ENCODE results near the gene SULF2.
A peak's percentile ranks its signal among the peaks of the same experiment; 100 is the strongest.

The SULF2 gene

DNA sequence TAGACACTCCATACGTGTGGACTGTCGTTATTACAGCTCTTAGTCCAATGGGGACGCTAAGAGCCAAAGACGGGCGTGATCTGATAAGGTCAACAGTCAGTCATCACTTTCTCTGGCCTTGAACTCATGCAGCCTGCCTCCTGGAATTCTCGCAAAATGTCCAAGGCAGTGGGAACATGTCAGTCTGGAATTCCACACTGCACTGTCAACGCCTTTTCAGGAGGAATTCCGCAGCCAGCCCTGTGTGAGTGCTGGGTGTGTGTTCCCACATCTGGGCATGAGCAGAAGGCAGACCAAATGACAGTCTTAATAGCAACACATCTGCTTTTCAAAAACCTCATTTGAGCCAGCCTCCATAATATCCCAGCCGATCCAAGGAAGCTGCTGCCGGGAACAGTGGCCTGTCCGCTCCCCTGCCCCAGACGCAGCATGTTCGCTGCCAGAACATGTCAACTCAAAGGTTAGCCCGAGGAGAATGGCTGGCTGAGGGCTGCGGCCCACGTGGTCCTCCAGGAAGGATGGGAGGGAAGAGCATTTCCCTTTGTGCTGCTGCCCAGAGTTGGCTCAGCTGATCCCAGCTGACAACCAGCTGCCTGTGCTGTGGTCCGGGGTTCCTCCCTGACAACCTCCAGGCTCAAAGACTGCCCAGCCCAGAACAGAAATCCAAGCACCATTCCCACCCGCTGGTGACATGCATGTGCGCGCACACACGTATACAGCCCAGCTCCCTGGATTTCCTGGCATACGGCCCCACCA is 103.1 kb downstream of the SULF2 start:
- DNase-seq, result no peak

DNA sequence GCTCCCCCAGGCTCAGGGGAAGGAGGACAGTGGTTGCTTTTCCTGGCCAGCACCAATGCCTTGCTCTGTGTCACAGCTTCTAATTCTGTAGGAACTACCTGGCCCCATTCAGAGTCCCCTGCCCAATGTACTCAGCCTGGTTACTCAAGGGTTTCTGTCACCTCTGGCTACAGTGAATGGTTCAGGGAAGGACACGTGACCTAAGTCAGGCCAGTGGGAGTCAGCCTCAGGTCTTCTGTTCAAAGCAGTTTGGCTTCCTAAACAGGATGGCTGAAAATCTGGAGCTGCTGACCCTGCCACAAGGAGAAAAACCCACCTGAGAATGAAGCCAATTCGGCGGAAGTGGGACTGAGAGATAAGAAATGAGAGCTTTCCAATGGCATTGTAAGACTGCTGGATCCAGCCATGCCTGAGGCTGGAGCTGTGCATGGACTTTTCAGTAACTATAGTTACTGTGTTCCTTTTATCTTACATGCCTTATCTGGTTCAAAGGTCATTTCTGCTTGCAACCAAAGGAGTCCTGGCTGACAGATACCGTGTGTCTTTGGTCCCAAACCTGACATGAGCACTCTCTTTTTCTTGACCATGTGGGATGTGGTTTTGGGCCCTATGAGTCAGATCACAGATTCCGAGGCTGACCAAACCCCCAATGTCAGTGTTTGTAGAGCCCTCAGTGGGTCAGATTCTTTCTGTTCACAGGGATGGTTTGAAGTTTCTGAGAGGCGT is 104.3 kb downstream of the SULF2 start:
- DNase-seq, result no peak

DNA sequence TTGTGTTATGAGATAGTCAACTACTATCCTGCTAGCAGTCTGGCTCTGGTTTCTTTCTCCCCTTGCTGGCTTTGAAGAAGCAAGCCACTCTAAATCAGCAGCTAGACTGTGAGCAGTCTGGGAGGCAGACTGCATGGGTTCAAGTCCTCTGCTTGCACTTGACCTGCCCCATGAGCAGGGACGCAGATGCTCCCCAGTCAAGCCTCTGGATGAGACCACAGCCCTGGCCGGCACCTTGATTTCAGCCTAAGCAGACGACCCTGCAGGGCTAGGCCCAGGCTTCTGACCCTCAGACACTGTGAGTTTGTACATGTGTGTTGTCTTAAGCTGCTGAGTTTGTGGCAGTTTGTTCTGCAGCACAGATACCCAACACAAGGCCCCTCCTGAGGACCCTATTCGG is 105.8 kb downstream of the SULF2 start:
- no peak for DNase-seq

DNA sequence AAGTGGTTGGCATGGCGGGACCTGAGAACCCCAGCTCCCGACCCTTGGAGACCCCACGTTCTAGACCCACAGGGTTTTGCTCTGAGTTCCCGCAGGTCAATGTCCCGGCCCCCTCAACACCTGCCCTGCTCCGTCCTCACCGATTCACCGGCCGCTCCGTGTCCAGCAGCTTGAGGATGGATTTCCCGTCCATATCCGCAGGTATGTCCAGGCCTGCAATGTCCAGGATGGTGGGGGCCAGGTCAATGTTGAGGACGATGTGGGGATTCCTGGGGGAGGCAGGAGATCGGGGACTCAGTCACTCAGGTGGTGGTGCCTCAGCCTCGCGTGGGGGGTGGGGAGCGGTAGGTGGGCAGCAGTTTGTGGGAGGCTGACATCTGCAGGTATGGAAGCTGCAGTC is 106.7 kb downstream of the SULF2 start:
- no peak for DNase-seq

DNA sequence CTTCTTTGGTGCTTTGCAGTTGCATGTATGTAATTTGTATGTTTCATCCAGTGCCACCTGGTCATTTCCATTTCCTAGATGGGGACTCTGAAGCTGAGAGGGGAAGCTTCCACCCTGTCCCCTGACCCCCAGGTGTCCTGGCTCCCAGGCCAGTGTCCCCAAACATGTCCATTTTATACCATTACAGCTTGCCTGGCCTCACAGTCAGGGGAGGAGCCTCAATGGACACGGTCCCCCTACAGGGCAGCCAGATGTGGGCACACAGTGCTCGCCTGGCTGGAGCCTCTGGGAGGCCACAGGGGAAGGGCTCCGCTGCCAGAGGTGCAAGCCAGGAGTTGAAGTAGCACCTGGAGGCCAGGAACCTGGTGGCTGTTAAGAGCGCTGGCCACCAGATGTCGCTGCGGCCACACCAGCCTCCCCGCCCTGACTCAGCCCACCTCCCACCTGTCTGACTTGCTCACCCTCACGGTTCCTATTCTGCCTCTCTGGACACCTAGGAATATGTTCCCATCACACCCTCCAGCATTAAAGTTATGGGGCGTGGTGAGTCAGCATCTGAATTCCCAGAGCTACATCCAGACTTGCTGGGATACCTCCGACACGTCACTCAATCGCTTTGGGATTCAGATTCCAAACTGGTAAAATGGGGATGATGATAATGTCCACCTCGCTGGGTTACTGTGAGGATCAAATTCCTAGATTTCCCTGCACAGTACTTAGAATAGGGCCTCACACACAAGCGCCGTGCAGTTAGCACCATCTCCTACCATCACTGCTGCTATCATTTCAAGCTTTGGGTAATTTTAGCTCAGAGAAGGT is 107.4 kb downstream of the SULF2 start:
- peak; percentile 71 to 75 for DNase-seq

DNA sequence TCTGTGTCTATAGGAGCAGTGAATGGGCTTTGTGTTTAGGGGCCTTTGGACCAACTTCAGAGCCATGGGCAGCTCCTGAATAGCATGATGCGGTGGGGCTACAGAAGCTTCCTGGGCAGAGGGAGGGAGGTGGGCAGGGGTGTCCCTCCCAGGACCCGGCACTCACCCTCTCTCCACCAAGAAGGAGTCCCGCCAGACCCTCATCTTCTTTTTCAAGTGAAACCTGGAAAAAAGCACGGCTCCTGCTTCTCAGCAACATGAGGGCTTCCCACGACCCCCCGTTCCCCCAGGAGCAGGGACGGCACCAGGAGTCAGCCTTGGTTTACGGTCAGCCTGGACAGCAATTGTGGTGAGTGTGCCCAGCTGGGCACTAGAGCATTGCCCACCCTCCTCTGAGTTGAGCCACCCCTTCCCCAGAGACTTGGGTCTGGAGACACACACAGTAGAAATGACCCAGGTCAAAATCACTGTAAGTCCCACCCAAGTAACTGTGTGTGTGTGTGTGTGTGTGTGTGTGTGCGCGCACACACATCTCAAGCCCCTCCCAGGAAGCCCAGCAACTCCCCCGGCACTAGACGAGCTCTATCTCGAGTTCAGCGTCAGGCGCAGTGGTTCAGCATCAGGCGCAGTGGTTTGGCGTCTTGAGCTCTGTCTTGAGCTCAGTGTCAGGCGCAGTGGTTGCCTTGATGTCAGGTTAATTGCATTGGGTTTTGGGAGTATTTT is 108.2 kb downstream of the SULF2 start:
- DNase-seq, result no peak

DNA sequence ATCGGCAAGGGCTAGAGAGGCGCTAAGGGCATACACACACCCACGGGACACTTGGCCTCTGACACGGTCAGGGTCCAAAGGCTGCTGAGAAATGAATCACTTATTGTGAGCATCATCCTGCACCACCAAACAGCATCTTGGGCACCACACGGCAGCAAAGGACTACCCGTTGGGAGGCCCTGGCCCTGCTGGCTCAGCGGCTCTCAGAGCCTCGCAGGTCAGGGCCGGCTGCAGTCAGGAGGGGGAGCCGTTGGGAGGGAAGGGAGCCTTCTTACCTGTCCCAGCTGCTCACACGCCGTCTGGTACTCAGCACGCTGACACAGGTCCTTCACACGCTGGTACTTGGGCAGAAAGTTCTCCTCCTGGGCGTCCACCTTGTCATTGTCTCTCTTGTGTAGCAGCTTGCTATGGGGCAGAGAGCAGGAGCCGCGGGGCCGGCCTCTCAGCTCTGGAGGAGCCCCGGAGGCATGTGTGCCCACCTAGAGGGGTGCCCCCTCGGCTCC is 109.0 kb downstream of the SULF2 start:
- DNase-seq, result no peak

DNA sequence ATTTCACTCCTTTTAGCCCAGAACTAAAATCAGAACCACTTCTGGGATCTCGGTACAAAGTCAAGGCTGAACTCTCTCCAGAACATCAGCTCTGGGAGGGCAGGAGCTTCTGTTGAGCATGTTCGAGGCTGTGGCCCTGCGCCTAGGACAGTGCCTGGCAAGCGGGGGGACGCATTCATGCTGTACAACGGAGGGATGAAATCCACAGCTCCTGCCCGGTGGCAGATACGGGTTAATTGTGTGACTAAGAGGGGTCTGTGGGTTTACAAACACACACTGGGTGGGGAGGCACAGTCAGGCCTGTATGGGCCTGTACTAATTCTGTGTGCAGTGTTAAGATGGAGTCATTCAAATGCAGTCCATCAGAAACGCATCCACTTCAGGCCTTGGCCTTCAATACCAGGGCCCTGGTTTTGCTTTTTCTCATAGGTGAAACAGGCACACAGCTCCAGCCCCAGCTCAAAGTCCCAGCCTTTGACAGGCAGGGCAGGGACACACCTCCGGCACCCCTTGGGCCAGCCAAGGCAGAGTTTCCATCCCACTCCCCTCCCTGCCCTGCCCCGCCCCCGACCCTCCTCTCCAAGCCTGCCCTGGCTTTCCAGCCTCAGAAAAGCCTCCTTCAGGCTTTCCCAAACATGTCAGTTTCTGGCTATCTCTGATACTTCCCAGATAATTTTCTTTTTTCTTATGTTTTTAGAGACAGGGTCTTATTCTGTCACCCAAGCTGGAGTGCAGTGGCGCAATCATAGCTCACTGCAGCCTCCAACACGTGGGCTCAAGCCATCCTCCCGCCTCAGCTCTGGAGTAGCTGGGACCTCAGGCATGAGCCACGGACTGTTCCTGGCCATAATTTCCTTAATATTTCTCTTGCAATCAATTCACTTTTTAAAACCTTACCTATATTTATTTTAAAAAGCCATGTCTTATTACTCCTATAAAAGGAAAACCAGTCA is 109.8 kb downstream of the SULF2 start:
- no peak for DNase-seq

DNA sequence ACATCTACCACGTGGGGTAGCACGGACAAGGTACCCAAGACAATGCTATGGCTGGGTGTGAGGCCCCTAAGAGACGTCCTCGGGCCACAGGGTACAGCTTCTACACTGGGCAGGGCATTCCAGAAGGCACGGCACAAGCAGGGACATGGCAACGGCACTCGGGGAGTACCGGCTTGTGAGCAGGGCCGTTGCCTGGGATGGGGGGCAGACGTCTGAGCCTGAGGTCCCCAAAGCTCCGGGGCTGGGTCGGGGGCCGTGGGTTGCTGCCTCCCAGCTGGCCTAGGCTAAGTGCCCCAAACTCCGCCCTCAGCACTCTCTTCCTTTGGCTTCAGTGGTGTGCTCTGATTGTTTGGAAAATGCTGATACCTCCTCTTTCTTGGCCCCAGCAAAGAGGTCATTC is 110.6 kb downstream of the SULF2 start:
- DNase-seq, result no peak

DNA sequence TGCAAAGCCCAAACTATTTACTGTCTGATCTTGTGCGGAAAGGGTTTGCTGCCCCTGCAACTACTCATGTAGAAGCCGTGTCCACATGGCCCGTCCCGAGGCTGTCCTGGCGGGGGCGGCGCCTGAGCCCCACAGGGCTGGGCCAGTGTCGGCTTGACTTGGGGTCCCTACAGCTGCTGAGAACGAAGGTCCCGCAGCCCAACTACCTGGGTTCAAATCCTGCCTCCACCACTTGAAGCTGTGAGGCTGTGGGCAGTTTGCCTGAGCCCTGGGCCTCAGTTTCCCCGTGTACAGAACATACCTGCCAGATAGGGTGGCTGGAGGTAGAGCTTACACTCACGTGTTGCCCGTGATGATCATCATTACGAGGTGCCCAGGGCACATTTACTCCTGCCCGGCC is 111.1 kb downstream of the SULF2 start:
- no peak for DNase-seq

DNA sequence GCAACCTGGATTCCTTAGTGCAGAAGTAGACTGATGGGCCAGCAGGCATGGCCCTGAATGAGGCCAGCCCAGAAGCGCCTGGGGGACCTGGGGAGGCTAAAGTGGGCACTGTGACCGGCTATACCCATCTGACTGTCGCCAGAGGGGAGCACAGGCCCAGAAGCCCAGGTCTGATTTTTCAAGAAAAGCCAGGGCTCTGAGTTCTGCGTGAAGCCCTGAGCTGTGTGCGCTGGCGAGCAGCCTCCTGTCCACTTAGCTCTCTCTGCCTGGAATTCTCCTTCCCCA is 111.7 kb downstream of the SULF2 start:
- DNase-seq, result no peak

DNA sequence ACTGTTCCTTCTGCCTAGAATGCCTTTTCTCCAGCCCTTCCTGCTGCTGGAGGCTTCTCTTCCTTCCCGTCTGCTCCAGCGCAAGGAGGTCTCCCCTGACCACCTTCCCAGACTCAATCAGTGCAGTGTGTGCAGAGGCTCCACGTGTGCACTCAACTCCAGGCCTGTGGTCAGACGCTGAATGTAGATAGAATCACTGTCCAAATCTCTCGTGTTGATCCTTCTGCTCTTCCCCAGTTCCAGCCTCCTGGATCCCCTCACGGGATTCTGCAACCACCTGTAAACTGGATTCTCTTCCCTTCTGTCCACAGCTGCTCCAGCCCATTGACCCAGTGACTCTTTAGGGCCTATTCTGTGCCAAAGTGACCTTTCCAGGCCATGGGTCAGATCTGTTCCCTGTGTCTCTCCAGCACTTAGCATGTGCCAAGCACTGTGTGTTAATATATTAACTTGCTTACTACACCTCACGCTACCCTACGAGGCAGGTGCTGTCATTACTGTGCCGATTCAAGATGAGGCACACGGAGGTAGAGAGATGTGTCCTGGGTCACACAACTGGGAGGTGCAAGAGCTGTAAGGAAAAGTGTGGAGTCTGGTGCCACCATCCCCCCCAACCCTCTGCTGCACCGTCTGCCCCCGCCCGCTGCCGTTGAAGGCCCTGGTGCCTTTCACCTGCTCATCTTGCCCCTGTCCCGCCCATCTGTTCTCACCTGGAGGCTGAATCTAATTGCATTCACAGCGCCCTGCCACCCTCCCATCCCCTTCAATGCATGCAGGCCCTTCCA is 112.2 kb downstream of the SULF2 start:
- no peak for DNase-seq

DNA sequence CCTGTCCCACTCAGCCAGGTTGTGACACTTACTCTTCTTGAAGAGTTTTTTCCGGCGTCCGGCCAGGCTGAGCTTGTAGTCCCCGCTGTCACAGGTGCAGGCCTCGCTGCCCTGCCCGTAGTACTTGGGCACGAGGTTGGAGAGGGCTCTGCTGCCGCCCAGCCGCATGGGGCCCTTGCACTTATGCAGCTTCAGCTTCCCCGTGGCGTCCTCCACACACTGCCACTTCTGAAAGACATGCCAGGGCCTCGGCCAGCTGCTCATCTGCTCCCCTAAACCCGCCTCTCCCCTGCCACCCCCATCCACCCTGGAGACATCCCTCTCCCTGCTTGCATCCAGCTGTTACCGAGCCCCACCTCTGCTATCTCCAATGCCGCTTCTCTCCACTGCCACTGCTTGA is 113.1 kb downstream of the SULF2 start:
- no peak for DNase-seq

DNA sequence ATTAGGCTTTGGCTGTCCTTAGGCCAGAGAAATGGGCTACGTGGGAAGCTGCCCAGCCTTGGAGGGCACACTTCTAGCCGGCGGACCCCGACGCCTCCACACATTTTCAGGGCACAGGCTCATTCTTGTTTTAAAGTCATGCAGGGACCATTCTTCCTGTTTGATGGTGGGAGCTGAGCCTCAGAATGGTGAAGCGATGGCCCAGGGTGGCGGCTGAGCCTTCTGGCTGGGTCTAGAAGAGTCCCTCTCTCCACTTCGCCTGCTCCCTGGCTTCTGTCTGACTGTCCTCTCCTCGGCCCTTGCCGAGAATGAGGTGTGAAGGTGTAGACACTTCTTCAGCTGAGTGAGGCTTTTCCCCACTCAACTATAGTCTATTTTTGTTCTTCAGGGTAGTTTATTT is 114.4 kb downstream of the SULF2 start:
- DNase-seq, result no peak

DNA sequence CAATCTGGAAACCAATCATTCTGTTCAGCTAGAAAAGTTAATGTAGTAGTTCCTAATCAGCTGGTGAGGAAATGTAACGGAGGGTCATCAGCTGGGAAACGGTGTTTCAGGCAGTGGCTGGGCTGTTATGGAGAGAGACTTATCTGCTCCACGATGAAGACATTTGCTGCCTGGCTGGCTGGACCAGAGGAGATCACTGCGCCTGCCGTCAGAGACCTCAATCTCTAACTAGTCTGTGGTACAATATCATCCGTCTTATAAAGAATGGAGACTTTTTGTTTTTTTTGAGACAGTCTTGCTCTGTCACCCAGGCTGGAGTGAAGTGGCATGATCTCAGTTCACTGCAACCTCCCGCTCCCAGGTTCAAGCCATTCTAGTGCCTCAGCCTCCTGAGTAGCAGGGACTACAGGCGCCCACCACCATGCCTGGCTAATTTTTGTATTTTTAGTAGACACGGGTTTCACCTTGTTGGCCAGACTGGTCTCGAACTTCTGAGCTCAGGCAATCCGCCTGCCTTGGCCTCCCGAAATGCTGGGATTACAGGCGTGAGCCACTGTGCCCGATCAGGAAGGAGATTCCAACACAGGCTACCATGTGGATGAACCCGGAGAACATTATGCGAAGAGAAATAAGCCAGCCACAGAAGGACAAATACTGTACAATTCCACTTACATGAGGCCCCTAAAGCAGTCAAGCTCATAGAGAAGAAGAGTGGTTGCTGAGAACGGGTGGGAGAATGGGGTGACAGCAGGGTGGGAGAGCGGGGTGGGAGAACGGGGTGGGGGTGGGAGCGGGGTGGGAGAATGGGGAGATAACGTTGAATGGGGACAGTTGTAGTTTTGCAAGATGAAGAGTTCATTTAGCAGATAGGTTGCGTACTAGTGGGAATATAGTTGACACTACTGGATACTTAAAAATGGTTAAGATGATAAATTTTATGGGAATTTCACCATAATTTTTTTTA is 115.1 kb downstream of the SULF2 start:
- DNase-seq, result no peak

DNA sequence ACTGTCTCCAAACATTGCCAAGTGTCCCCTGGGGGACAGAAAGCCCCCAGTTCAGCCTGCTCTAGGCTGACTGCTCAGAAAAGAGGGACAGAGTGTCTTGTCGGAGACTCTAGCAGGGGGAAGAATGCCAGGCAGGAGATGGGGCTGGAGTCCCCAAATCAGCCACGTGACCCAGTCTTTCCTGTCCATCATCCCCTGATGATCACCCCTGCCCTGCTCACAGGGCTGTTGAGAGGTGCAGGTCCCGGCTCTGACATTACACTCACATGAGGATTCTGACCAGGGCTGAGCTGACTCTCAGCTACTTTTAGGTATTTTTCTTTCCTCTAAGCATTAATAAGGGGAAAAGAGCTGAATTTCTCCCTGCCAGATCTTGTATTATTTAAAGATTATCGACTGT is 115.8 kb downstream of the SULF2 start:
- DNase-seq, result no peak

DNA sequence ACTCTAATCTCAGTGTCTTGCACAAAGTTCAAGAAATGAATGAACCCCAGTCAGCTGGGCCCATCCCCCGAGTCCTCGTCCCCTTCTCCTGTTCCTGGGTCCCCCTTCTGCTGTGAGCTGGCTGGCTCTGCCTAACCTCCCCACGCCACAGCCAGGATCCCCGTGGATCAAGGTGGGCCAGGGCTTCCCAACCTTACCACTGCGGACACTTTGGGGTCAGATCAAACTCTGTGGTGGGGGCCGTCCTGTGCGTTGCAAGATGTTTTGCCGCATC is 116.2 kb downstream of the SULF2 start:
- DNase-seq, result no peak

DNA sequence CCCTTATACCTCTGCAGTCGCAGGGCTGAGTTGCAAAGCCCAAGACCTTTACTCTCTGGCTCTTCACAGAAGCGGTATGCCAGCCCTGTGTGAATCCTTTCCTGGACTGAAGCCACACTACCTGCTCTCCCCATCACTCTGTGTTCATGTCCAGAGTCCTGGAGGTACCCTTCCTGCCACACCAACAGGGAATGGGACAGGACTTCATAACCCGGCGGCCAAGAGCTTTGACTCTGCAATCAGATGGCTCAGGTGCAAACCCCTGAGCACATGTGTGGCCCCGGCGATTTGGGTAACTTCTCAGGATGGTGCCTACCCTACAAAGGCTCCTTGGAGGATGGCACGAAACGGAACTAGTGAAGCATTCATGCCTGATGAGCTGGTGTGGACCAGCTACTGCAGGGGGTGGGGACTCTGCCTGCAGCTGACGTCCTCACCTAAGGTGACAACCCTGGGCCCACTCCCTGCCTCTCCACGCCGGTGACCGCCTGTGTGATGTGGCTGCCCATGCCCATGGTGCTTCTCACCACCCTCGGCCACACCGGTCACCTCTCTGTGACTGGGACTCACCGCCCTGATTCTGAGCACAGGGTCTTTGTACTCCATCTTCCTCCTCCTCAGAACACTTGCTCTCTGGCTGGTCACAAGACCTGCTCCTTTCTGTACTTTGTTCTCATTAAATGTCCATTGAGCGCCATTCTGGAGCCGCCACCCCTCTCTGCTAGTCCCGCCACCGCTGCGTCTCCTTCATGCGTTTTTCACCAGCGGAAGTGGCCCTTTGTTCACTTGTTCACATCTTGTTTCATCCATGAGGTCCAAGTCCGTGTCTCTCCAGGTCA is 116.7 kb downstream of the SULF2 start:
- no peak for DNase-seq
